ENCODE data around the gene CORIN.
A peak's percentile ranks its signal among the peaks of the same experiment; 100 is the strongest.

CORIN gene

GRCh38 chr4:47667552-47667951 lies 170.3 kb downstream of the CORIN start:
- Histone ChIP-seq H3K9me3 (ENCODE audit: control extremely low read depth in 1 of 5, control insufficient read depth in 4 of 5, insufficient read depth in 2 of 5, low read depth in 1 of 5, low read length in 4 of 5) (no peaks in the 10 kb centered on the region), H3K36me3 (ENCODE audit: control insufficient read depth in 4 of 4, insufficient read depth in 4 of 4, low read length in 3 of 4) (no peaks in the 10 kb centered on the region), H3K27ac (ENCODE audit: insufficient read depth in 1 of 2, low read depth in 1 of 2, low read length in 2 of 2, poor library complexity in 1 of 2, severe bottlenecking in 2 of 2) (no peak overlapping the region), H3K27me3 (replicated peaks in 2 of 5; ENCODE audit: control insufficient read depth in 4 of 5, insufficient read depth in 5 of 5, low read length in 4 of 5) (no peaks in the 10 kb centered on the region), H3K4me3 (ENCODE audit: control insufficient read depth in 1 of 7, extremely low read depth in 1 of 7, insufficient read depth in 4 of 7, low read depth in 2 of 7, low read length in 6 of 7) (no peak overlapping the region), H3K4me1 (ENCODE audit: control extremely low read depth in 1 of 4, control insufficient read depth in 4 of 4, insufficient read depth in 4 of 4, low read length in 3 of 4) (peaks cover 0 to 1% (median 0%) of the 10 kb centered on the region in 4 experiments)
- ChIA-PET POLR2A (no interaction called here), CTCF (interaction anchor here (0.7 kb wide), 1 partner anchor 20 kb away, joined by 4 read pairs; no protein-coding TSS in a partner anchor)
- no peak for DNase-seq
- 100% methylated on average over 2 of the region's 3 CpGs for WGBS (ENCODE audit: insufficient coverage)

GRCh38 chr4:47664051-47664826 lies 173.6 kb downstream of the CORIN start:
- no peak for DNase-seq
- peaks cover 0 to 1% (median 0%) of the 10 kb centered on the region in 4 experiments for H3K4me1 ChIP-seq (ENCODE audit: control extremely low read depth in 1 of 4, control insufficient read depth in 4 of 4, insufficient read depth in 4 of 4, low read length in 3 of 4)
- no peaks in the 10 kb centered on the region for H3K36me3 ChIP-seq (ENCODE audit: control insufficient read depth in 4 of 4, insufficient read depth in 4 of 4, low read length in 3 of 4)
- no peak overlapping the region for H3K4me3 ChIP-seq (ENCODE audit: control insufficient read depth in 1 of 7, extremely low read depth in 1 of 7, insufficient read depth in 4 of 7, low read depth in 2 of 7, low read length in 6 of 7)
- CTCF ChIA-PET = interaction anchor here (0.5 kb wide), 1 partner anchor 28 kb away, joined by 3 read pairs; no protein-coding TSS in a partner anchor
- no peaks in the 10 kb centered on the region for H3K9me3 ChIP-seq (ENCODE audit: control extremely low read depth in 1 of 5, control insufficient read depth in 4 of 5, insufficient read depth in 2 of 5, low read depth in 1 of 5, low read length in 4 of 5)
- POLR2A ChIA-PET = no interaction called here
- WGBS (ENCODE audit: insufficient coverage) = 100% methylated on average over 5 of the region's 8 CpGs
- H3K27ac ChIP-seq (ENCODE audit: insufficient read depth in 1 of 2, low read depth in 1 of 2, low read length in 2 of 2, poor library complexity in 1 of 2, severe bottlenecking in 2 of 2) = no peak overlapping the region
- no peaks in the 10 kb centered on the region for H3K27me3 ChIP-seq (replicated peaks in 2 of 5; ENCODE audit: control insufficient read depth in 4 of 5, insufficient read depth in 5 of 5, low read length in 4 of 5)

- Histone ChIP-seq H3K4me3 (ENCODE audit: control insufficient read depth in 1 of 7, extremely low read depth in 1 of 7, insufficient read depth in 4 of 7, low read depth in 2 of 7, low read length in 6 of 7) (no peak overlapping the region), H3K27ac (ENCODE audit: insufficient read depth in 1 of 2, low read depth in 1 of 2, low read length in 2 of 2, poor library complexity in 1 of 2, severe bottlenecking in 2 of 2) (no peak overlapping the region), H3K4me1 (ENCODE audit: control extremely low read depth in 1 of 4, control insufficient read depth in 4 of 4, insufficient read depth in 4 of 4, low read length in 3 of 4) (no peaks in the 10 kb centered on the region), H3K36me3 (ENCODE audit: control insufficient read depth in 4 of 4, insufficient read depth in 4 of 4, low read length in 3 of 4) (no peaks in the 10 kb centered on the region), H3K27me3 (replicated peaks in 2 of 5; ENCODE audit: control insufficient read depth in 4 of 5, insufficient read depth in 5 of 5, low read length in 4 of 5) (no peaks in the 10 kb centered on the region), H3K9me3 (ENCODE audit: control extremely low read depth in 1 of 5, control insufficient read depth in 4 of 5, insufficient read depth in 2 of 5, low read depth in 1 of 5, low read length in 4 of 5) (no peaks in the 10 kb centered on the region)
- POLR2A ChIA-PET = interaction anchor here (0.5 kb wide), 1 partner anchor 33 kb away, joined by 3 read pairs; no protein-coding TSS in a partner anchor
- peak in 2 of 3 donors; percentile 10 to 15 for DNase-seq
- CTCF ChIA-PET = no interaction called here
- WGBS (ENCODE audit: insufficient coverage) = 83% methylated on average over 1 of the region's 3 CpGs
These were observed 174.9 kb downstream of the CORIN start for GRCh38 chr4:47662975-47663374.

- DNase-seq = no peak
- CTCF ChIA-PET = no interaction called here
- Histone ChIP-seq H3K4me3 (ENCODE audit: control insufficient read depth in 1 of 7, extremely low read depth in 1 of 7, insufficient read depth in 4 of 7, low read depth in 2 of 7, low read length in 6 of 7) (no peak overlapping the region), H3K9me3 (ENCODE audit: control extremely low read depth in 1 of 5, control insufficient read depth in 4 of 5, insufficient read depth in 2 of 5, low read depth in 1 of 5, low read length in 4 of 5) (no peaks in the 10 kb centered on the region), H3K27me3 (replicated peaks in 2 of 5; ENCODE audit: control insufficient read depth in 4 of 5, insufficient read depth in 5 of 5, low read length in 4 of 5) (no peaks in the 10 kb centered on the region), H3K27ac (ENCODE audit: insufficient read depth in 1 of 2, low read depth in 1 of 2, low read length in 2 of 2, poor library complexity in 1 of 2, severe bottlenecking in 2 of 2) (no peak overlapping the region), H3K36me3 (ENCODE audit: control insufficient read depth in 4 of 4, insufficient read depth in 4 of 4, low read length in 3 of 4) (no peaks in the 10 kb centered on the region), H3K4me1 (ENCODE audit: control extremely low read depth in 1 of 4, control insufficient read depth in 4 of 4, insufficient read depth in 4 of 4, low read length in 3 of 4) (no peaks in the 10 kb centered on the region)
- POLR2A ChIA-PET = interaction anchor here (1.2 kb wide), 1 partner anchor 271 kb away, joined by 3 read pairs; no protein-coding TSS in a partner anchor
- WGBS (ENCODE audit: insufficient coverage) = no CpG with 5 or more reads among the region's 1 CpG
These were observed 176.1 kb downstream of the CORIN start for GRCh38 chr4:47661741-47662140.

GRCh38 chr4:47659342-47659741 lies 178.5 kb downstream of the CORIN start:
- CTCF ChIA-PET = interaction anchor here (1.4 kb wide), 1 partner anchor 9 kb away, joined by 6 read pairs; no protein-coding TSS in a partner anchor
- POLR2A ChIA-PET = no interaction called here
- Histone ChIP-seq H3K9me3 (ENCODE audit: control extremely low read depth in 1 of 5, control insufficient read depth in 4 of 5, insufficient read depth in 2 of 5, low read depth in 1 of 5, low read length in 4 of 5) (no peaks in the 10 kb centered on the region), H3K4me3 (ENCODE audit: control insufficient read depth in 1 of 7, extremely low read depth in 1 of 7, insufficient read depth in 4 of 7, low read depth in 2 of 7, low read length in 6 of 7) (no peak overlapping the region), H3K27ac (ENCODE audit: insufficient read depth in 1 of 2, low read depth in 1 of 2, low read length in 2 of 2, poor library complexity in 1 of 2, severe bottlenecking in 2 of 2) (no peak overlapping the region), H3K27me3 (replicated peaks in 2 of 5; ENCODE audit: control insufficient read depth in 4 of 5, insufficient read depth in 5 of 5, low read length in 4 of 5) (no peaks in the 10 kb centered on the region), H3K36me3 (ENCODE audit: control insufficient read depth in 4 of 4, insufficient read depth in 4 of 4, low read length in 3 of 4) (no peaks in the 10 kb centered on the region), H3K4me1 (ENCODE audit: control extremely low read depth in 1 of 4, control insufficient read depth in 4 of 4, insufficient read depth in 4 of 4, low read length in 3 of 4) (no peaks in the 10 kb centered on the region)
- DNase-seq = peak in 1 of 3 donors; percentile 3
- 100% methylated on average over 1 of the region's 1 CpG for WGBS (ENCODE audit: insufficient coverage)

GRCh38 chr4:47654972-47655693 lies 182.7 kb downstream of the CORIN start:
- H3K4me3 ChIP-seq (ENCODE audit: control insufficient read depth in 1 of 7, extremely low read depth in 1 of 7, insufficient read depth in 4 of 7, low read depth in 2 of 7, low read length in 6 of 7) = no peak overlapping the region
- WGBS (ENCODE audit: insufficient coverage) = 100% methylated on average over 2 of the region's 3 CpGs
- CTCF ChIA-PET = no interaction called here
- POLR2A ChIA-PET = no interaction called here
- H3K27me3 ChIP-seq (replicated peaks in 2 of 5; ENCODE audit: control insufficient read depth in 4 of 5, insufficient read depth in 5 of 5, low read length in 4 of 5) = no peaks in the 10 kb centered on the region
- no peak overlapping the region for H3K27ac ChIP-seq (ENCODE audit: insufficient read depth in 1 of 2, low read depth in 1 of 2, low read length in 2 of 2, poor library complexity in 1 of 2, severe bottlenecking in 2 of 2)
- H3K4me1 ChIP-seq (ENCODE audit: control extremely low read depth in 1 of 4, control insufficient read depth in 4 of 4, insufficient read depth in 4 of 4, low read length in 3 of 4) = no peaks in the 10 kb centered on the region
- no peaks in the 10 kb centered on the region for H3K36me3 ChIP-seq (ENCODE audit: control insufficient read depth in 4 of 4, insufficient read depth in 4 of 4, low read length in 3 of 4)
- no peaks in the 10 kb centered on the region for H3K9me3 ChIP-seq (ENCODE audit: control extremely low read depth in 1 of 5, control insufficient read depth in 4 of 5, insufficient read depth in 2 of 5, low read depth in 1 of 5, low read length in 4 of 5)
- peak in 1 of 3 donors; percentile 2 for DNase-seq

GRCh38 chr4:47652092-47652491 lies 185.8 kb downstream of the CORIN start:
- ChIA-PET CTCF (no interaction called here), POLR2A (no interaction called here)
- no CpG with 5 or more reads among the region's 2 CpGs for WGBS (ENCODE audit: insufficient coverage)
- no peak for DNase-seq
- Histone ChIP-seq H3K27me3 (replicated peaks in 2 of 5; ENCODE audit: control insufficient read depth in 4 of 5, insufficient read depth in 5 of 5, low read length in 4 of 5) (no peaks in the 10 kb centered on the region), H3K9me3 (ENCODE audit: control extremely low read depth in 1 of 5, control insufficient read depth in 4 of 5, insufficient read depth in 2 of 5, low read depth in 1 of 5, low read length in 4 of 5) (no peaks in the 10 kb centered on the region), H3K4me3 (ENCODE audit: control insufficient read depth in 1 of 7, extremely low read depth in 1 of 7, insufficient read depth in 4 of 7, low read depth in 2 of 7, low read length in 6 of 7) (no peak overlapping the region), H3K36me3 (ENCODE audit: control insufficient read depth in 4 of 4, insufficient read depth in 4 of 4, low read length in 3 of 4) (no peaks in the 10 kb centered on the region), H3K4me1 (ENCODE audit: control extremely low read depth in 1 of 4, control insufficient read depth in 4 of 4, insufficient read depth in 4 of 4, low read length in 3 of 4) (no peaks in the 10 kb centered on the region), H3K27ac (ENCODE audit: insufficient read depth in 1 of 2, low read depth in 1 of 2, low read length in 2 of 2, poor library complexity in 1 of 2, severe bottlenecking in 2 of 2) (no peak overlapping the region)
